Gastrocnemius medialis (tissue), 4 donors: ENCODE measurements around the gene REXO4.

Source experiments
- CTCF ChIP-seq, 5 experiments: fragments of 450-650 bp in 3 of 5; fragments of 200-600 bp in 2 of 5; sonication (generic) in 2 of 5; IDR thresholded peaks in 4 of 5; conservative IDR thresholded peaks in 1 of 5; 1 replicate in 4 of 5; 2 replicates in 1 of 5; pipeline ENCODE4 v1.5.1; 2016 to 2019; ENCODE audit warnings: antibody characterized with exemption in 5 of 5, mild to moderate bottlenecking in 3 of 5, moderate library complexity in 3 of 5
- POLR2A ChIP-seq, 2 donors: fragments of 450-650 bp; IDR thresholded peaks; one replicate each; pipeline ENCODE4 v1.6.1; 2017; ENCODE audit warnings: antibody characterized with exemption in 2 of 2, mild to moderate bottlenecking in 2 of 2, moderate library complexity in 2 of 2

GRCh38 chr9:133366435-133366834, 51.4 kb downstream of the REXO4 start:
- TF ChIP-seq CTCF (IDR thresholded peaks at IDR 0.05 in 4 of 5, conservative IDR thresholded peaks at IDR 0.05 in 1 of 5) (no peak), POLR2A (IDR thresholded peaks at IDR 0.05) (no peak)
